ENCODE measurements around the gene CENPF. TPM values are rescaled to one million over a fixed set of nuclear protein-coding genes. Genes with fewer than 3 reads are reported as not detected.

The CENPF gene
- total and polyA plus RNA-seq, 10 donors: 1.2 to 12.8 (median 5.5) TPM

GRCh38 chr1:214660900-214661299, 57.9 kb downstream of the CENPF start:
- Histone ChIP-seq H3K36me3 (peaks cover 0 to 85% (median 0%) of the 10 kb centered on the region in 6 donors), H3K27ac (no peak overlapping the region), H3K27me3 (replicated peaks in 1 of 7) (no peaks in the 10 kb centered on the region), H3K4me1 (no peaks in the 10 kb centered on the region), H3K9me3 (no peaks in the 10 kb centered on the region), H3K4me3 (no peak overlapping the region)
- DNase-seq: no peak
- 77 to 87% (median 84%) methylated on average over 4 of the region's 4 CpGs for WGBS, 5 donors
- intact Hi-C loops (cut with DNase I; ENCODE audit: low total_unique reads): loop anchor here (10.0 kb wide), 1 partner anchor 864 kb away; no protein-coding TSS in a partner anchor
- TF ChIP-seq CTCF (IDR thresholded peaks at IDR 0.05 in 8 of 11, conservative IDR thresholded peaks at IDR 0.05 in 3 of 11) (peak in 5 of 11 experiments; percentile 11 to 42 (median 25)), POLR2AphosphoS5 (IDR thresholded peaks at IDR 0.05) (no peak)

- H3K4me3 ChIP-seq: no peak overlapping the region
- TF ChIP-seq POLR2AphosphoS5 (IDR thresholded peaks at IDR 0.05) (no peak), POLR2A (IDR thresholded peaks at IDR 0.05) (no peak)
- no peak overlapping the region for H3K27ac ChIP-seq
- H3K36me3 ChIP-seq: peaks cover 0 to 85% (median 0%) of the 10 kb centered on the region in 6 donors
- DNase-seq: no peak
- H3K9me3 ChIP-seq: no peaks in the 10 kb centered on the region
- intact Hi-C loops (cut with DNase I; ENCODE audit: low total_unique reads): loop anchor here (10.0 kb wide), 1 partner anchor 862 kb away; no protein-coding TSS in a partner anchor
- no peaks in the 10 kb centered on the region for H3K27me3 ChIP-seq (replicated peaks in 1 of 7)
- whole genome bisulfite sequencing, 5 donors: 78 to 93% (median 90%) methylated on average over 3 of the region's 3 CpGs
- no peaks in the 10 kb centered on the region for H3K4me1 ChIP-seq
Measured at GRCh38 chr1:214662223-214662785, 59.3 kb downstream of the CENPF start.

GRCh38 chr1:214664651-214665433, 61.8 kb downstream of the CENPF start:
- Histone ChIP-seq H3K4me3 (no peak overlapping the region), H3K27ac (no peak overlapping the region), H3K27me3 (replicated peaks in 1 of 7) (no peaks in the 10 kb centered on the region), H3K9me3 (no peaks in the 10 kb centered on the region), H3K4me1 (no peaks in the 10 kb centered on the region), H3K36me3 (peaks cover 0 to 63% (median 0%) of the 10 kb centered on the region in 6 donors)
- TF ChIP-seq CTCF (IDR thresholded peaks at IDR 0.05 in 8 of 11, conservative IDR thresholded peaks at IDR 0.05 in 3 of 11): no peak
- no peak for TF ChIP-seq POLR2AphosphoS5 (IDR thresholded peaks at IDR 0.05)
- no peak for DNase-seq
- intact Hi-C loops (cut with DNase I; ENCODE audit: low total_unique reads): loop anchor here (10.0 kb wide), 1 partner anchor 860 kb away; no protein-coding TSS in a partner anchor
- 90 to 93% (median 91%) methylated on average over 8 of the region's 8 CpGs for WGBS, 5 donors

GRCh38 chr1:214665606-214666110, 62.7 kb downstream of the CENPF start:
- Histone ChIP-seq H3K4me3 (no peak overlapping the region), H3K9me3 (no peaks in the 10 kb centered on the region), H3K27ac (no peak overlapping the region), H3K4me1 (no peaks in the 10 kb centered on the region), H3K27me3 (replicated peaks in 1 of 7) (no peaks in the 10 kb centered on the region), H3K36me3 (peaks cover 0 to 55% (median 0%) of the 10 kb centered on the region in 6 donors)
- intact Hi-C loops (cut with DNase I; ENCODE audit: low total_unique reads): loop anchor here (10.0 kb wide), 1 partner anchor 859 kb away; no protein-coding TSS in a partner anchor
- 93 to 97% (median 95%) methylated on average over 4 of the region's 4 CpGs for WGBS, 5 donors
- DNase-seq: no peak
- TF ChIP-seq POLR2AphosphoS5 (IDR thresholded peaks at IDR 0.05) (no peak), CTCF (IDR thresholded peaks at IDR 0.05 in 8 of 11, conservative IDR thresholded peaks at IDR 0.05 in 3 of 11) (no peak), POLR2A (IDR thresholded peaks at IDR 0.05) (no peak)
